ENCODE results near the gene SLC35F1. TPM values are rescaled to one million over a fixed set of nuclear protein-coding genes. Genes with fewer than 3 reads are reported as not detected.

Gene SLC35F1
- total and polyA plus RNA-seq, 2 donors (not counting 1 experiment from before 2014, with no cell fraction given): not detected

- Mint-ChIP-seq H3K27me3 (no peaks in the 10 kb centered on the region), H3K27ac (no peak overlapping the region), H3K4me3 (no peak overlapping the region), H3K9me3 (ENCODE audit: insufficient read depth) (peaks cover 2% of the 10 kb centered on the region), H3K4me1 (no peaks in the 10 kb centered on the region)
- no peaks in the 10 kb centered on the region for H3K36me3 ChIP-seq (replicated peaks in 1 of 2; ENCODE audit: control extremely low read depth in 1 of 2, control insufficient read depth in 1 of 2, extremely low read depth in 1 of 2, insufficient read depth in 2 of 2, low read length in 1 of 2)
- DNase-seq: no peak
- POLR2A ChIA-PET: no interaction called here
- H2AFZ ChIP-seq (ENCODE audit: insufficient read depth, low read depth, low read length, poor library complexity, severe bottlenecking): no peak overlapping the region
- no peaks in the 10 kb centered on the region for H3K27me3 ChIP-seq (replicated peaks in 1 of 4; ENCODE audit: control extremely low read depth in 1 of 4, control insufficient read depth in 3 of 4, insufficient read depth in 4 of 4, low read length in 3 of 4)
- CTCF ChIA-PET: no interaction called here
- no peaks in the 10 kb centered on the region for H3K79me2 ChIP-seq (ENCODE audit: control insufficient read depth, insufficient read depth, low read length)
- no peaks in the 10 kb centered on the region for H3K4me1 ChIP-seq (ENCODE audit: control insufficient read depth in 2 of 2, insufficient read depth in 2 of 2, low read length in 2 of 2)
- H3K4me3 ChIP-seq (ENCODE audit: control extremely low read depth in 1 of 5, extremely low read depth in 1 of 5, insufficient read depth in 1 of 5, low read depth in 2 of 5, low read length in 4 of 5): no peak overlapping the region
- no peak overlapping the region for H3K9ac ChIP-seq (ENCODE audit: low read length)
- no peak for TF ChIP-seq EZH2 (IDR thresholded peaks at IDR 0.05; ENCODE audit: borderline replicate concordance, insufficient read depth, low read depth, low read length, poor library complexity, severe bottlenecking)
- TF ChIP-seq, protein P1, sequence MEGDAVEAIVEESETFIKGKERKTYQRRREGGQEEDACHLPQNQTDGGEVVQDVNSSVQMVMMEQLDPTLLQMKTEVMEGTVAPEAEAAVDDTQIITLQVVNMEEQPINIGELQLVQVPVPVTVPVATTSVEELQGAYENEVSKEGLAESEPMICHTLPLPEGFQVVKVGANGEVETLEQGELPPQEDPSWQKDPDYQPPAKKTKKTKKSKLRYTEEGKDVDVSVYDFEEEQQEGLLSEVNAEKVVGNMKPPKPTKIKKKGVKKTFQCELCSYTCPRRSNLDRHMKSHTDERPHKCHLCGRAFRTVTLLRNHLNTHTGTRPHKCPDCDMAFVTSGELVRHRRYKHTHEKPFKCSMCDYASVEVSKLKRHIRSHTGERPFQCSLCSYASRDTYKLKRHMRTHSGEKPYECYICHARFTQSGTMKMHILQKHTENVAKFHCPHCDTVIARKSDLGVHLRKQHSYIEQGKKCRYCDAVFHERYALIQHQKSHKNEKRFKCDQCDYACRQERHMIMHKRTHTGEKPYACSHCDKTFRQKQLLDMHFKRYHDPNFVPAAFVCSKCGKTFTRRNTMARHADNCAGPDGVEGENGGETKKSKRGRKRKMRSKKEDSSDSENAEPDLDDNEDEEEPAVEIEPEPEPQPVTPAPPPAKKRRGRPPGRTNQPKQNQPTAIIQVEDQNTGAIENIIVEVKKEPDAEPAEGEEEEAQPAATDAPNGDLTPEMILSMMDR (IDR thresholded peaks at IDR 0.05): no peak
- no peak for ATAC-seq (ENCODE audit: low read depth)
- no peak overlapping the region for H3K4me2 ChIP-seq (replicated peaks; ENCODE audit: low read depth, low read length, poor library complexity, severe bottlenecking)
- no peaks in the 10 kb centered on the region for H3K9me3 ChIP-seq (ENCODE audit: control extremely low read depth in 1 of 3, control insufficient read depth in 2 of 3, insufficient read depth in 1 of 3, low read length in 2 of 3)
- WGBS (ENCODE audit: insufficient coverage): 60% methylated on average over 1 of the region's 2 CpGs
- intact Hi-C loops (cut with micrococcal nuclease): no loop called here
- H4K20me1 ChIP-seq (ENCODE audit: control insufficient read depth, insufficient read depth, low read length, poor library complexity, severe bottlenecking): no peaks in the 10 kb centered on the region
- no peak overlapping the region for H3K27ac ChIP-seq (ENCODE audit: low read length in 2 of 2)
These were observed 110.3 kb downstream of the SLC35F1 start for GRCh38 chr6:118017301-118017848.

DNA sequence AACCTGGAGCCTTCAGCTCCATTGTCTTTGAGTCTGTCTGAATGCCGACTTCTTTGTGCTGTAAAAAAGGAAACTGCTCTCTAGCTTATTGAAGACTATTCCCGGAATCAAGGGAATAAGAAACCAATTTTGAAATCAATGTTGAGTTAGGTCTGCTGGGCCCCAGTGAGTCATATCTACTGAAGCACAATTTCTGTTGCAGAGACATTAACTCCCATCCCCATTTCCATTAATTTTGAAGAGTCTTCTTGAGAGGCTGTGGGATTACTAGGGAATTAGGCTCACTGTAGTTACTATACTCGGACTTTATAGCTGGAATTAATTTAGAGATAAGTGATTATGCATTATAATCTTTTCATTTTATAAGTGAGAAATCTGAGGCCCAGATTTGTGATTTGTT is 116.7 kb downstream of the SLC35F1 start:
- no peaks in the 10 kb centered on the region for H3K27me3 Mint-ChIP-seq
- Histone ChIP-seq H3K4me1 (ENCODE audit: control insufficient read depth in 2 of 2, insufficient read depth in 2 of 2, low read length in 2 of 2) (no peaks in the 10 kb centered on the region), H3K9ac (ENCODE audit: low read length) (no peak overlapping the region), H3K36me3 (replicated peaks in 1 of 2; ENCODE audit: control extremely low read depth in 1 of 2, control insufficient read depth in 1 of 2, extremely low read depth in 1 of 2, insufficient read depth in 2 of 2, low read length in 1 of 2) (no peaks in the 10 kb centered on the region), H3K79me2 (ENCODE audit: control insufficient read depth, insufficient read depth, low read length) (no peaks in the 10 kb centered on the region), H2AFZ (ENCODE audit: insufficient read depth, low read depth, low read length, poor library complexity, severe bottlenecking) (no peak overlapping the region), H3K9me3 (ENCODE audit: control extremely low read depth in 1 of 3, control insufficient read depth in 2 of 3, insufficient read depth in 1 of 3, low read length in 2 of 3) (no peaks in the 10 kb centered on the region), H3K4me3 (ENCODE audit: control extremely low read depth in 1 of 5, extremely low read depth in 1 of 5, insufficient read depth in 1 of 5, low read depth in 2 of 5, low read length in 4 of 5) (no peak overlapping the region), H3K4me2 (replicated peaks; ENCODE audit: low read depth, low read length, poor library complexity, severe bottlenecking) (no peak overlapping the region), H3K27me3 (replicated peaks in 1 of 4; ENCODE audit: control extremely low read depth in 1 of 4, control insufficient read depth in 3 of 4, insufficient read depth in 4 of 4, low read length in 3 of 4) (no peaks in the 10 kb centered on the region), H4K20me1 (ENCODE audit: control insufficient read depth, insufficient read depth, low read length, poor library complexity, severe bottlenecking) (no peaks in the 10 kb centered on the region), H3K27ac (ENCODE audit: low read length in 2 of 2) (no peak overlapping the region)
- no peak for TF ChIP-seq EZH2 (IDR thresholded peaks at IDR 0.05; ENCODE audit: borderline replicate concordance, insufficient read depth, low read depth, low read length, poor library complexity, severe bottlenecking)
- TF ChIP-seq, protein P1 (IDR thresholded peaks at IDR 0.05): no peak
- POLR2A ChIA-PET: no interaction called here
- peaks cover 2% of the 10 kb centered on the region for H3K9me3 Mint-ChIP-seq (ENCODE audit: insufficient read depth)
- H3K4me1 Mint-ChIP-seq: no peaks in the 10 kb centered on the region
- DNase-seq: no peak
- intact Hi-C loops (cut with micrococcal nuclease): no loop called here
- no peak overlapping the region for H3K27ac Mint-ChIP-seq
- WGBS (ENCODE audit: insufficient coverage): 100% methylated on average over 2 of the region's 3 CpGs
- ATAC-seq (ENCODE audit: low read depth): no peak
- H3K4me3 Mint-ChIP-seq: no peak overlapping the region
- CTCF ChIA-PET: no interaction called here
